Breast epithelium (tissue), 4 donors: ENCODE results near the gene NCR3LG1. TPM values are rescaled to one million over a fixed set of nuclear protein-coding genes. Genes with fewer than 3 reads are reported as not detected.

Source experiments
- DNase-seq, 2 donors: peaks; one replicate each; pipeline ENCODE4 v3.0.0-alpha.2; 2019; ENCODE audit warnings: low spot score in 2 of 2
- H3K27ac ChIP-seq, 2 donors: fragments of 200-600 bp; sonication (generic) in 1 of 2; one replicate each; pipeline ENCODE4 v1.5.1; 2016 to 2019; ENCODE audit warnings: mild to moderate bottlenecking in 1 of 2
- H3K27me3 ChIP-seq, 2 donors: fragments of 200-600 bp; sonication (generic) in 1 of 2; one replicate each; pipeline versions ENCODE4 v1.5.1 to v1.6.0; 2017 to 2019; ENCODE audit warnings: control low read depth in 1 of 2, mild to moderate bottlenecking in 1 of 2
- H3K36me3 ChIP-seq: fragments of 200-600 bp; one replicate; pipeline ENCODE4 v1.5.1; 2019
- H3K4me1 ChIP-seq, 2 donors: fragments of 200-600 bp; sonication (generic); one replicate each; pipeline ENCODE4 v1.5.1; 2016 to 2019; ENCODE audit warnings: control low read depth in 1 of 2
- H3K4me3 ChIP-seq, 3 donors: fragments of 200-600 bp; sonication (generic); 1 replicate in 2 of 3; 2 replicates in 1 of 3; pipeline ENCODE4 v1.5.1; 2016 to 2019; ENCODE audit warnings: mild to moderate bottlenecking in 3 of 3, moderate library complexity in 2 of 3
- H3K9me3 ChIP-seq, 2 donors: fragments of 200-600 bp; sonication (generic) in 1 of 2; one replicate each; pipeline ENCODE4 v1.5.1; 2016 to 2019; ENCODE audit warnings: control low read depth in 1 of 2
- POLR2A ChIP-seq: fragments of 450-650 bp; IDR thresholded peaks from one replicate; pipeline ENCODE4 v1.6.1; 2016; ENCODE audit warnings: antibody characterized with exemption, mild to moderate bottlenecking, moderate library complexity
- POLR2AphosphoS5 ChIP-seq, 3 donors: sonication (generic); formaldehyde crosslinking; IDR thresholded peaks; one replicate each; pipeline ENCODE4 v1.6.1; 2017; ENCODE audit warnings: antibody characterized with exemption in 3 of 3
- intact Hi-C: fragments of 100-400 bp; cut with DNase I; formaldehyde crosslinking; loops from one replicate; pipeline ENCODE4 v1.15.1; 2023; ENCODE audit warnings: low total_unique reads
- total RNA-seq, 3 donors: library from RNA; depleted of rRNA; stranded (reverse); fragments of >200 nt; gene quantifications; one replicate each; pipeline ENCODE4 v1.1.0, GENCODE V29; 2016
- TF ChIP-seq, protein P1 (sequence below), 3 donors: fragments of 450-650 bp; IDR thresholded peaks; one replicate each; pipeline ENCODE4 v1.5.1; 2016 to 2017; ENCODE audit warnings: antibody characterized with exemption in 3 of 3, mild to moderate bottlenecking in 3 of 3, moderate library complexity in 3 of 3

The NCR3LG1 gene
- total RNA-seq, 3 donors from 2014 or later, result 2.9 to 5.0 (median 4.3) TPM

DNA sequence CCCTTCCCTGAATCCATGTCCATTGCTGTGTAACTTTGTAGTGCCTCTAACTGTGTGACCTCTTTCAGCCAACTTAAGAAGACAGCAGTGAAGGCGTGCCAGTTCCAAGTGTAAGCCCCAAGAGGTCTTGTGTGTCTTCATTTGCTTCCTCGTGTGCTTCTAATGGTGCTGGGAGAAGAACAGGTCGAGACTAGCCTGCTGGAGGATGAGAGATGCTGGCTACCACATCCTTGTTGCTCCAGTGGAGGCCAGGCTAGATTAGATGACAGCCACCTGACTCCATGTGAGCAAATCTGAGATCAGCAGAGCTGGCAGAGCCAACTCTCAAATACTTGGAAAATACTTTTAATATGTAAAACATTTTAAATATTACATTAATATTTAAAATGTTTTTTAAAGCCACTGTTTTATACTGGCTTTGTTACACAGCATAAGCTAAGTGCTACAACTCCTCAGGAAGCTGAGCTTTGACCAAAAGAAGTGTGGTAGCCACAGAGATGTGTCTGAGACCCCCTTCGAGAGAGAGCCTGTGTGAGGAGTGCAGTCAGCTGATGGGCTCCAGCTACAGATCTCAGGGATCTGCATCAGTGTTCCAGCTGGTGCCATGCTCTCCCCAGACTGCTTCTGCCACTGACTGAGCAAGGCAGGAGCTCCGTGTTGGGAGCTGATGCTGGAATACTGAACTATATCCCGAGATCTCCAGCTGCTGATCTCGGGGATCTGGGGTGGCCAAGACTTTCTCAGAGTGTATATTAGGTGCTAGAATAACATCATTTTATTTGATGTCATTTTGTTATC is 28.0 kb downstream of the NCR3LG1 start:
- no peak for DNase-seq

DNA sequence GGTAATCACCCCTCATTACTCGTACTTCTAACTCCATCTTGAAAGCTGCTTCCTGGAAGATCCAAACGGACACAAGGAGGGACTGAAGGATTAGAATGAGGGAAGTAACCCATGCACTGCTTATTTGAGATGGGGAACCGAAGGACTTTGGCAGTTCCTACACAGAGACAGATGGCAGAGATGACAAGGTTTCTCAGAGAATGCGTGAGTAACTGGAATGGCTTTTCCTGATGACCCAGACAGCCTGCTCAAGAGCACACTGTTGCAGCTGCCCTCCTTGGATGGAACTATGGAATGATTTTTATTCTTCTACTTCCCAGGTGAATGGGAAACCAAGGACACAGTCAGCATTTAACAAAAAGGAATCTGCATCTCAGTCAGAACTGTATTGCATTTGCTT is 29.6 kb downstream of the NCR3LG1 start:
- Histone ChIP-seq H3K36me3 (no peaks in the 10 kb centered on the region), H3K9me3 (peaks cover 0 to 8% of the 10 kb centered on the region in 2 donors), H3K4me1 (no peaks in the 10 kb centered on the region), H3K4me3 (no peak overlapping the region), H3K27ac (no peak overlapping the region), H3K27me3 (no peaks in the 10 kb centered on the region)
- DNase-seq, result no peak
- intact Hi-C loops, result no loop called here
- TF ChIP-seq, protein P1, sequence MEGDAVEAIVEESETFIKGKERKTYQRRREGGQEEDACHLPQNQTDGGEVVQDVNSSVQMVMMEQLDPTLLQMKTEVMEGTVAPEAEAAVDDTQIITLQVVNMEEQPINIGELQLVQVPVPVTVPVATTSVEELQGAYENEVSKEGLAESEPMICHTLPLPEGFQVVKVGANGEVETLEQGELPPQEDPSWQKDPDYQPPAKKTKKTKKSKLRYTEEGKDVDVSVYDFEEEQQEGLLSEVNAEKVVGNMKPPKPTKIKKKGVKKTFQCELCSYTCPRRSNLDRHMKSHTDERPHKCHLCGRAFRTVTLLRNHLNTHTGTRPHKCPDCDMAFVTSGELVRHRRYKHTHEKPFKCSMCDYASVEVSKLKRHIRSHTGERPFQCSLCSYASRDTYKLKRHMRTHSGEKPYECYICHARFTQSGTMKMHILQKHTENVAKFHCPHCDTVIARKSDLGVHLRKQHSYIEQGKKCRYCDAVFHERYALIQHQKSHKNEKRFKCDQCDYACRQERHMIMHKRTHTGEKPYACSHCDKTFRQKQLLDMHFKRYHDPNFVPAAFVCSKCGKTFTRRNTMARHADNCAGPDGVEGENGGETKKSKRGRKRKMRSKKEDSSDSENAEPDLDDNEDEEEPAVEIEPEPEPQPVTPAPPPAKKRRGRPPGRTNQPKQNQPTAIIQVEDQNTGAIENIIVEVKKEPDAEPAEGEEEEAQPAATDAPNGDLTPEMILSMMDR (IDR thresholded peaks at IDR 0.05), result no peak
- TF ChIP-seq POLR2A (no peak), POLR2AphosphoS5 (IDR thresholded peaks at IDR 0.05) (no peak)

More for the DNA sequence above, 28.0 kb downstream of the NCR3LG1 start:
- Histone ChIP-seq H3K9me3 (peaks cover 0 to 11% of the 10 kb centered on the region in 2 donors), H3K4me1 (no peaks in the 10 kb centered on the region), H3K4me3 (no peak overlapping the region), H3K36me3 (no peaks in the 10 kb centered on the region), H3K27me3 (no peaks in the 10 kb centered on the region), H3K27ac (no peak overlapping the region)
- TF ChIP-seq POLR2AphosphoS5 (IDR thresholded peaks at IDR 0.05) (no peak), POLR2A (no peak)
- TF ChIP-seq, protein P1 (IDR thresholded peaks at IDR 0.05), result no peak
- intact Hi-C loops, result no loop called here

DNA sequence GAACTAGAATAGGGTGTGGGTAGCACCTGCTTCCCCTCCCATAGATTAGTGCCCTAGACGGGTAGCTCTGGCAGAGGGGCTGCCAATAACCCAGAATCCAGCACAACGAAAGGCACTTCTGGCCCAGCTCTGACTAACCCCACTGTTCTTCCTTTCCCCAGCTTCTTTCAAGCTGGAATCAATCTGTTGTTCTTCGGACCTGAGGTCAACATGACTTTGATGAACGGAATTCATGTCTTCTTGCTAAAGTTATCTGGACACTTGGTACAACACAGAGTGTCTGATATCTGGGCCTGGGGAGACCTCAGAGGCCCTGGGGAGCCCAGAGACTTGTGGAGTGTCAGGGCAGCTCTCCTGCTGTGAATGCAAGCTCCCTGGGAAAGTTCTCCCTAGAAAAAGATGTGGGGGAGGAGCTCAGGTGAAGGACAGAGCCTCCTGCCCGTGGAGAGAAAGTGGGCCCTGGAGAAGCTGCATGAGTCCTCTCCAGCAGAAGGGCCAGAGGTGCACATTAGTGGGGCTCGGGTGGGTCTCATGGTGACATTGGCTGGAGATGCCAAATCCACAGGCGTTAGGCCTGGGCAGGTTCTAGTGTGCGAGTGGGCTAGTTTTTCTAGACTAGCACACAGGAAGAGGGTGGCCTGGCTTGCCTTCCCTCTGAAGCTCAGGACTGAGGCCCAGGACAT is 30.6 kb downstream of the NCR3LG1 start:
- no peak for DNase-seq
- intact Hi-C loops, result no loop called here
- no peak for TF ChIP-seq POLR2A
- TF ChIP-seq POLR2AphosphoS5 (IDR thresholded peaks at IDR 0.05), result no peak
- TF ChIP-seq, protein P1 (IDR thresholded peaks at IDR 0.05), result no peak
- H3K4me1 ChIP-seq, result no peaks in the 10 kb centered on the region
- H3K9me3 ChIP-seq, result peaks cover 0 to 8% of the 10 kb centered on the region in 2 donors
- no peak overlapping the region for H3K27ac ChIP-seq
- H3K27me3 ChIP-seq, result no peaks in the 10 kb centered on the region
- H3K36me3 ChIP-seq, result no peaks in the 10 kb centered on the region
- H3K4me3 ChIP-seq, result no peak overlapping the region

DNA sequence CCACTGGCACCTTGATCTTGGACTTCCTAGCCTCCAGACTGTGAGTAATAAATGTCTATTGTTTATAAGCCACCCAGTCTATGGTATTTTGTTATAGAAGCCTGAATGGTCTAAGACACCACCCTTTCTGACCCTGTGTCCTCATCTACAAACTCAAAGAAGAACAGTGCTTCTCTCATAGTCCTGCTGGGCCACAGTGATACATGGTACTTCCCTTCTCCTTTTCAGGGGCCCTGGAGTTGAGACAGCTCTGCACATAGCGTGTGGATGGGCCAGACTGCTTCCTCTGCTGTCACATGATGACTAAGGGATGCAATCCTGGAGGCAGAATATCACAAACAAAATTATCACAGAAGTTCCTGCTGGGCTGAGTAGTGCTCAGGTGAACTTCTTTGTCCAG is 31.9 kb downstream of the NCR3LG1 start:
- intact Hi-C loops, result no loop called here
- no peak for DNase-seq
- no peaks in the 10 kb centered on the region for H3K4me1 ChIP-seq
- H3K36me3 ChIP-seq, result no peaks in the 10 kb centered on the region
- TF ChIP-seq POLR2A (no peak), POLR2AphosphoS5 (IDR thresholded peaks at IDR 0.05) (no peak)
- TF ChIP-seq, protein P1 (IDR thresholded peaks at IDR 0.05), result no peak
- H3K9me3 ChIP-seq, result peaks cover 0 to 5% of the 10 kb centered on the region in 2 donors
- H3K4me3 ChIP-seq, result no peak overlapping the region
- no peak overlapping the region for H3K27ac ChIP-seq
- H3K27me3 ChIP-seq, result no peaks in the 10 kb centered on the region

DNA sequence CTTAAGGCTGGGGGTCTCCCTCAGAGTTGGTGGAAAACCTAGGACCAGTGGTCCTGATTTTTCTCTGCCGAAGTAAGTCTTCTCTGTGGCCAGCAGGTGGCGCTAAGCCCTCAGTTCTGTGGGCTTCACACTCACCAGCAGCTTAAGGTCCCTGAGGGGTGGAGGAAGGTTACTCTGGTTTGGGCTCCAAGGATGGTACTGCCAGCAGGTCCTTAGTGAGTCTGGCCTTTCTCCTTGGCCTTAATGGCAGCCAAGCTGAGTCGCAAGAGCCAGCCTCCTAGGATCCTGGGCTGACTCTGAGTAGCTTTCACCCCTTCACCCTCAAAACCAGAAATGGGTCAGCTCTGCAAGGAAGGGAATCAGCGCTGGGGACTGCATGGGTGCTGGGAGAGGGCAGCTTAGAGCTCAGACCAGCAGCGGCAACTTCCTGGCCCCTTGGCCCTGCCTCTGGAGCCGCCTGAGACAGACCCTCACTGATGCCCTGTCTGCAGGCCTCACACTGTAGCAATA is 32.5 kb downstream of the NCR3LG1 start:
- intact Hi-C loops, result no loop called here

More for the DNA sequence above, 32.5 kb downstream of the NCR3LG1 start:
- Histone ChIP-seq H3K4me3 (no peak overlapping the region), H3K9me3 (no peaks in the 10 kb centered on the region), H3K4me1 (no peaks in the 10 kb centered on the region), H3K27me3 (no peaks in the 10 kb centered on the region), H3K36me3 (no peaks in the 10 kb centered on the region), H3K27ac (no peak overlapping the region)
- TF ChIP-seq, protein P1 (IDR thresholded peaks at IDR 0.05), result peak; percentile 65 to 91 (median 83)
- TF ChIP-seq POLR2A, result no peak
- peak in 1 of 2 donors; percentile 77 for DNase-seq
